NCI-H2081 treated with DMSO at 0.1 percent for 48 hours (cell line): ENCODE data around the gene EPB42.
A peak's percentile ranks its signal among the peaks of the same experiment; 100 is the strongest.
"Not testable (repeated sequence)": the region's sequence is repeated elsewhere in the genome, so short reads cannot be mapped to it uniquely, and the experiment has no call there.

Experiments
- DNase-seq: peaks from one replicate; lab custom pipeline; 2025; lab: John Stamatoyannopoulos, UW

Gene EPB42

GRCh38 chr15:43212299-43212698, 8.5 kb downstream of the EPB42 start:
- no peak for DNase-seq

DNA sequence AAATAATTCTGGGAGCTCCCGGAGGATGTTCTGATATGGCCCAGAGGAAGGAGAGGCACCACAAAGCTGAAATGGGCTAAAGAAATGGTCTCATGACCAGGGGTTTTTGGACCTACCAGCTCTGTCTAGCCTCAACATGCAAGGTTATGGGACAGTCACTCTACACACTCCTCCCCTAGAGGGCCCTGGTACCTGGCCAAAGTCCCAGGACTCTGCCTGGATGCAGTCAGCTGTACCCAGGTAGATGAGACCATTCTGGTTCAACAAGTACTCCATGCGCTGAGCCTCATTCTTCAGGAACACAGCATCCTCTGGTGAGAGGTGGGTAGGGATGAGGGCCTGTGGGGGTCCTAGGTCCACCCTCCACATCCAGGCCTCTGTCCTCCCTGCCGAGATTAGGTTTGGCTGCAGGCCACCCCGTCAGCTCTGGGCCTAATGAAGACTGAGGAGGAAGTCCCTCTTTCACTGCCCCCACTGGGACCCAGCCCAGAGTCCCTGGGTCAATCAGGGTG, 9.5 kb downstream of the EPB42 start:
- DNase-seq = no peak

- no peak for DNase-seq
These were observed 10.0 kb downstream of the EPB42 start for GRCh38 chr15:43210807-43211206.

DNA sequence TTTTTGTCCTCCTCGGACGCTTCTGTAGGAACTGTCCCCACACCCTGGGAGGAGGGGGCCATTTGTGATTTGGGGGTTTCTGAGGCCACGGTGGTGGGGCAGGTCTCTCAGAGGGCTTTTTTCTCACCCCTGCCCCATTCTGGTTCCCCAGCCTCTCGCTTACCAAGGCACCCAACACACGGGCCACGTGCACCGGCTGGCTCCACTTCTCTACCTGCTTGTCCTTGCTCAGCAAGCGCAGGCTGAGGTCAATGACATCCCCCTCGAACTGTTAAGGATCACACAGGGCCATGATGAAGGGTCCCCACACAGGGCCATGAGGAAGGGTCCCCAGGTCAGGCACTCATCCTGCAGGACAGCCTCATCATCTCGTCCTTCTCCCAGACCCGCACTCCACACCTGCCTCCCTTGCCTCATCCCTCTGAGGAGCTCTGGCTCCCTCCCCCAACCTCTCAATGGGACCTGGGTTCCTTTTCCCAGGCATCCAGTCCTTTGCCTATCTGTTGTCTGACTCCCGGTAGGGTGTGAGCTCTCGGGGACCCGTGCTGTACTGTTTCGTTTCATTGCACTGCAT, 10.6 kb downstream of the EPB42 start:
- no peak for DNase-seq

GRCh38 chr15:43209059-43209824, 11.6 kb downstream of the EPB42 start:
- no peak for DNase-seq

DNA sequence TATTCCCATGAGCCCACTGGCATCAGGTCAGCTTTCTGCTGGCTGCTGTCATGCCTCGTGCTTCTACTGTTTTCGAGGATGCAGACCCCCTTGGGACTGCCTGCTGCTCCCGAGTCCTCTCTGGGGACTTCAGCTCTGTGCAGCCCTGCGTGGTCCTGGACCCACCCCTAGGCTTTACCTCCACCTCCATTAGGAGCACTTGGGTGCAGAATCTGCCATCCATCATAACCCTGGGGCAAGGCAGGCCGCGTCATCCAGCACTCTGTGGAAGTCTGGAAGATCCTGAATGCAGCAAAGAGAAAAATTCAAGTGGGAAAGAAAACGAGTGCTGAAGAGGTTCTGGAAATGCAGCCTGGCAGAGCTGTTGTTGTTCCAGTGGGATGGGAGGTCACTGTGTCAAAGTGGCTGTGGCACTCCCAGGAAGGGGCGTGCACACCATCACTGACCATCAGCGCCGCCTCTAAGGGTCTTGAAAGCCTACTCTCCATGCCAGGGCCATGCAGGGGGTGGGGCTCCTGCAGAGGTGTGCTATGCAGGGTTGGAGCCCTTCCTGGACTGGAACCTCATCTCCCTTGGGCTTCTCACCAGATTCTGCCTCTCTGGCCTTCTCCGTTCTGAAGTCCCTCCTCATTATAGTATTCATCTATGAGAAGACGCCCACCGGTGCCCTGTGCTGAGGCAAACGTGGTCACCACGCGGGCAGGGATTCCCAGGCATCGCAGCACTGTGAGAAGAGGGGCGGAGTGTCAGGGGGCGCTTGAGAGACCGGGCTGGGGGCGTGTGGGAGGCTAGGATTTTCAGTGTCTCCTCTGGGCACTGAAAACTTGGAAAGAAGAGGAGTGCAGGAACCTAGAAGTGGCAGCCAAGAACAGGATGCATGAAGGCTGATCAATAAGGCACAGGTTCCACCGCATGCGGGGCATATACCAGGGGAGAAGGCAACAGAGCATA, 12.5 kb downstream of the EPB42 start:
- DNase-seq = no peak

DNA sequence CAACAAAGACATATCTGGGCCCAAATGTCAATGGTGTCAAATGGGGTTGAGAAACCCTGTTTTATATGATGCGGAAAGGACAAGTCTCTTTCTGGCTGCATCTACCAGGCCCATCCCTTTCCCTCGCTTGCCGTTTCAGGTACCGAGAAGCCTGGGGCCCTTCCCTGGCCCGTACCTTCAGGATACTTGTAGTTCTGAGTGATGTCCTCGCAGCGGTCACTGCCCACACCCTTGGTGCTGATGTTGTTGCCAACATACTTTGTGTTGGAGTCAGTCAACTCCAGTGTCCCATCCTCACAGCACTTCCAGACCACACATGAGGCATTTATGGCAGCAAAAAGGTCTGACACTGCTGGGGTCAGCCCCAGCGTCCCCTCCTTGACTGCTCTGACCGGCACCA, 13.8 kb downstream of the EPB42 start:
- no peak for DNase-seq

- no peak for DNase-seq
These were observed 14.8 kb downstream of the EPB42 start for GRCh38 chr15:43206054-43206453.

GRCh38 chr15:43204016-43204901, 16.6 kb downstream of the EPB42 start:
- no peak for DNase-seq

- DNase-seq = no peak
These were observed 20.8 kb downstream of the EPB42 start for GRCh38 chr15:43199945-43200488.

DNA sequence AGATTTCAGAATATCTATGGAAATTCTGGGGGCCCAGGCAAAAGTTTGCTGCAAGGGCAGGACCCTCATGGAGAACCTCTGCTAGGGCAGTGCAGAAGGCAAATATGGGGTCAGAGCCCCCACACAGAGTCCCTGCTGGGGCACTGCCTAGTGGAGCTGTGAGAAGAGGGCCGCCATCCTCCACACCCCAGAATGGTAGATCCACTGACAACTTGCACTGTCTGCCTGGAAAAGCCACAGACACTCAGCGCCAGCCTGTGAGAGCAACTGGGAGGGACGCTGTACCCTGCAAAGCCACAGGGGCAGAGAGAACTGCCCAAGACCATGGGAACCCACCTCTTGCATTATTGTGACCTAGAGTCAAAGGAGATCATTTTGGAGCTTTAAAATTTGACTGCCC, 21.8 kb downstream of the EPB42 start:
- DNase-seq = no peak

GRCh38 chr15:43198556-43198955, 22.3 kb downstream of the EPB42 start:
- not testable (repeated sequence) for DNase-seq

GRCh38 chr15:43197773-43198172, 23.0 kb downstream of the EPB42 start:
- not testable (repeated sequence) for DNase-seq

- DNase-seq = no peak
These were observed 23.9 kb downstream of the EPB42 start for GRCh38 chr15:43196760-43197548.

DNA sequence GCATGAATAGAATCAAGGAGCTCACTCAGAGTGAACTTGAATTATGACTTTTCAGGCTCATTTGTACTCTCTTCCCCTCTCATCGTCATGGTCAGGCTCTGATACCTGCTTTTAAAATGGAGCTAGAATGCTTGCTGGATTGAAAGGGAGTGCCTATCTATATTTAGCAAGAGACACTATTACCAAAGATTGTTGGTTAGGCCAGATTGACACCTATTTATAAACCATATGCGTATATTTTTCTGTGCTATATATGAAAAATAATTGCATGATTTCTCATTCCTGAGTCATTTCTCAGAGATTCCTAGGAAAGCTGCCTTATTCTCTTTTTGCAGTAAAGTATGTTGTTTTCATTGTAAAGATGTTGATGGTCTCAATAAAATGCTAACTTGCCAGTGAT, 26.0 kb downstream of the EPB42 start:
- DNase-seq = no peak

GRCh38 chr15:43193710-43194109, 27.1 kb downstream of the EPB42 start:
- DNase-seq = no peak

DNA sequence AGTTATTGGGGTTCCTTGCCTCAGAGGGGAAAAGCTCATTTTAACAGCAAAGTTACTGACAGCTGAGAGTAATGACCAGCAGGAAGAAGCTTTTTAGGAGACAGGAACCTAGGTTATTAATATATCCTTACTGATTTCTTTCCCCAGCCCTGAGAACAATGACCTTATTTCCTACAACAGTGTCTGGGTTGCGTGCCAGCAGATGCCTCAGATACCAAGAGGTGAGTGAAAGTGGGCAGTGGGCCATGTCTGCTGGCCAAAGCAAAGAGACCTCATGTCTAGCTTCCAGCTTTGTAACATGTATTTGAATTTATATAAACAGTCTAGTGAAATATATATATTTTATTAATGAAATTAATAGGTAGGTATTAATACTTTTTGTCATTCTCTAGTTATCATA, 30.6 kb downstream of the EPB42 start:
- no peak for DNase-seq

- no peak for DNase-seq
These were observed 31.5 kb downstream of the EPB42 start for GRCh38 chr15:43189296-43189695.

DNA sequence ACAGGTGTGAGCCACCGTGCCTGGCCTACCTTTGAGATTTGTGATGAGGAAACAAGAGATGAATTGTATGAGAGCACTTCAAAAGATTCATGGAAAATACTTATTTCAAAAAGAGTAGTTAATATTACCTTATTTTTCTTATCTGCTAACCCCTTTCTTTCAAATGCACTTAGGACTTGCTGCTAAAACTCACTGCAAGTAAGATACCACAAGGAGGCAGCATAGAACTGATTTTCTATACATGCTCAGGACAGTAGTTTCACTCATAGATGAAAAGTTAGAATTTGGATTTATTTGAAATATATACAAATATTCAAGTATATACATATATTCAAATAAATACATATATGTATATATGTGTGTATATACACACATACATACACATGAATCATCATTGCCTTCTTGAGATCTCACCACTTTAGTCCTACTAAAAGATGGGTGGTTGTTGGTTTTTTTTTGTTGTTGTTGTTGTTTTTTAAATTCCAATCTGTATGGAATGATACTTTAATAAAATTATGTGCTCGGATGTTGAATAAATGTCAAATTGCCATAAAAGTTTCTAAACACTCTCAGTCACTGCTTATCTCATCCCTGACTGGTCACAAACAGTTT, 33.2 kb downstream of the EPB42 start:
- DNase-seq = peak; percentile 34

GRCh38 chr15:43186003-43186353, 34.8 kb downstream of the EPB42 start:
- no peak for DNase-seq
